PC-3 (cell line): ENCODE results near the gene LRSAM1. TPM values are rescaled to one million over a fixed set of nuclear protein-coding genes. Genes with fewer than 3 reads are reported as not detected.

Source experiments
- ATAC-seq: fragments of 200-7000 bp; cut with Tn5 transposase; 2 replicates; pipeline ENCODE4 v1.9.1; 2020; ENCODE audit warnings: mild to moderate bottlenecking, moderate library complexity
- BruUV-seq: library from RNA; stranded (reverse); fragments of 400-500 nt; replicated peaks from 2 replicates; lab custom pipeline; 2021; lab: Mats Ljungman, UMichigan
- CTCF ChIA-PET: fragments of 300-600 bp; sonication (Branson Sonifier 250); formaldehyde crosslinking; loops from one replicate; lab custom pipeline; 2022; ENCODE audit warnings: antibody characterized with exemption; lab: Charles Lee
- POLR2A ChIA-PET: fragments of 300-600 bp; sonication (Branson Sonifier 250); formaldehyde crosslinking; loops from one replicate; lab custom pipeline; 2022; ENCODE audit warnings: antibody characterized with exemption; ENCODE audit not compliant: unreplicated experiment; lab: Charles Lee
- DNase-seq: peaks from one replicate; pipeline ENCODE4 v3.0.0-alpha.2; 2015
- H2AFZ ChIP-seq: fragments of 300-600 bp; sonication (generic); 2 replicates; pipeline ENCODE4 v1.6.0; 2016; ENCODE audit warnings: antibody characterized with exemption, low read length
- H3F3A ChIP-seq: fragments of 300-600 bp; sonication (generic); one replicate; pipeline ENCODE4 v1.6.0; 2017; ENCODE audit warnings: antibody characterized with exemption, low read length, control low read depth, mild to moderate bottlenecking; ENCODE audit not compliant: unreplicated experiment
- H3K27ac ChIP-seq: fragments of 300-600 bp; sonication (generic); 2 replicates; pipeline ENCODE4 v1.5.1; 2016; ENCODE audit warnings: mild to moderate bottlenecking, low read length
- H3K27me3 ChIP-seq: fragments of 300-600 bp; sonication (generic); 2 replicates; pipeline ENCODE4 v1.6.1; 2016; ENCODE audit warnings: low read length, mixed read lengths
- H3K36me3 ChIP-seq: fragments of 300-600 bp; sonication (generic); 2 replicates; pipeline ENCODE4 v1.6.1; 2016; ENCODE audit warnings: low read depth, mixed run types, low read length, mixed read lengths
- H3K4me1 ChIP-seq: fragments of 300-600 bp; sonication (generic); 2 replicates; pipeline ENCODE4 v1.5.1; 2016; ENCODE audit warnings: low read length; ENCODE audit not compliant: insufficient read depth
- H3K4me2 ChIP-seq: fragments of 300-600 bp; sonication (generic); 2 replicates; pipeline ENCODE4 v1.6.0; 2016; ENCODE audit warnings: low read length
- H3K4me3 ChIP-seq: fragments of 300-600 bp; sonication (generic); 2 replicates; pipeline ENCODE4 v1.5.1; 2016; ENCODE audit warnings: mild to moderate bottlenecking, low read length, mixed read lengths
- H3K79me2 ChIP-seq: fragments of 300-600 bp; sonication (generic); 2 replicates; pipeline ENCODE4 v1.6.1; 2017; ENCODE audit warnings: low read length, mixed read lengths
- H3K9ac ChIP-seq: fragments of 300-600 bp; sonication (generic); 2 replicates; pipeline ENCODE4 v1.6.0; 2016; ENCODE audit warnings: mild to moderate bottlenecking, low read length
- H3K9me2 ChIP-seq: fragments of 300-600 bp; sonication (generic); replicated peaks from 2 replicates; pipeline ENCODE4 v1.6.1; 2016; ENCODE audit warnings: mixed run types, low read length, mixed read lengths
- H3K9me3 ChIP-seq: fragments of 300-600 bp; sonication (generic); 2 replicates; pipeline ENCODE4 v1.6.1; 2016; ENCODE audit warnings: low read length, mixed read lengths
- H4K20me1 ChIP-seq: fragments of 300-600 bp; sonication (generic); 2 replicates; pipeline ENCODE4 v1.6.1; 2016; ENCODE audit warnings: low read length, mixed read lengths
- EZH2 ChIP-seq: fragments of 300-600 bp; sonication (generic); IDR thresholded peaks from one replicate; pipeline ENCODE4 v1.6.1; 2017; ENCODE audit warnings: antibody characterized with exemption, mild to moderate bottlenecking, low read length; ENCODE audit not compliant: unreplicated experiment
- EZH2phosphoT487 ChIP-seq: fragments of 300-600 bp; sonication (generic); IDR thresholded peaks from 2 replicates; pipeline ENCODE4 v1.6.1; 2018; ENCODE audit warnings: mild to moderate bottlenecking, antibody characterized with exemption, low read length, borderline replicate concordance
- intact Hi-C: fragments of 100-400 bp; cut with micrococcal nuclease; formaldehyde crosslinking; loops from 2 replicates; pipeline ENCODE4 v1.9.0; 2023
- total RNA-seq: library from RNA; depleted of rRNA; stranded (reverse); fragments of >200 nt; gene quantifications from 2 replicates; pipeline ENCODE4 v1.2.3, GENCODE V29; 2014
- TF ChIP-seq, protein P1 (sequence below): fragments of 300-600 bp; sonication (generic); conservative IDR thresholded peaks from 2 replicates; pipeline ENCODE4 v1.5.1; 2017; ENCODE audit warnings: antibody characterized with exemption, low read depth, mild to moderate bottlenecking, low read length

The LRSAM1 gene
- total RNA-seq, 1 experiment from 2014 or later = 9.6 TPM

DNA sequence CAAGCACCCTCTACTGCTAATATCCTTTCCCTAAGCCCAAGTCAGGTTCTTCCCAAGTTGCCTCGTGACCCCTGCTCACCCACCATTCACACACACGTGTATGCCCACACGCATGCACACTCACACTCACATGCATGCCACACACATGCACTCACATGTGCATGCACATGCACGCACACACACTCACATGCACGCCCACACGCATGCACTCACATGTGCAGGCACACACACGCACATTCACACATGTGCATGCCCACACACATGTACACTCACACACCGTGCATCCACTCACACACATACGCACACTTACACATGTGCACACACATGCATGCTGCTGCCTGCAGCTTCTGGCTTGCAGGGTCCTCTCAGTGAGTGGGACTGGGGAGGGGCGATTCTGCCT lies 97.9 kb downstream of the LRSAM1 start:
- H3K4me2 ChIP-seq = no peak overlapping the region
- ChIA-PET POLR2A (no interaction called here), CTCF (no interaction called here)
- H3K9ac ChIP-seq = no peak overlapping the region
- peaks cover 23% of the 10 kb centered on the region for H4K20me1 ChIP-seq
- ATAC-seq (no peak), DNase-seq (no peak)
- no peaks in the 10 kb centered on the region for H3K9me3 ChIP-seq
- intact Hi-C loops = no loop called here
- H3K4me3 ChIP-seq = no peak overlapping the region
- no peak overlapping the region for H2AFZ ChIP-seq
- no peaks in the 10 kb centered on the region for H3K9me2 ChIP-seq
- no TSS peak for BruUV-seq
- TF ChIP-seq, protein P1, sequence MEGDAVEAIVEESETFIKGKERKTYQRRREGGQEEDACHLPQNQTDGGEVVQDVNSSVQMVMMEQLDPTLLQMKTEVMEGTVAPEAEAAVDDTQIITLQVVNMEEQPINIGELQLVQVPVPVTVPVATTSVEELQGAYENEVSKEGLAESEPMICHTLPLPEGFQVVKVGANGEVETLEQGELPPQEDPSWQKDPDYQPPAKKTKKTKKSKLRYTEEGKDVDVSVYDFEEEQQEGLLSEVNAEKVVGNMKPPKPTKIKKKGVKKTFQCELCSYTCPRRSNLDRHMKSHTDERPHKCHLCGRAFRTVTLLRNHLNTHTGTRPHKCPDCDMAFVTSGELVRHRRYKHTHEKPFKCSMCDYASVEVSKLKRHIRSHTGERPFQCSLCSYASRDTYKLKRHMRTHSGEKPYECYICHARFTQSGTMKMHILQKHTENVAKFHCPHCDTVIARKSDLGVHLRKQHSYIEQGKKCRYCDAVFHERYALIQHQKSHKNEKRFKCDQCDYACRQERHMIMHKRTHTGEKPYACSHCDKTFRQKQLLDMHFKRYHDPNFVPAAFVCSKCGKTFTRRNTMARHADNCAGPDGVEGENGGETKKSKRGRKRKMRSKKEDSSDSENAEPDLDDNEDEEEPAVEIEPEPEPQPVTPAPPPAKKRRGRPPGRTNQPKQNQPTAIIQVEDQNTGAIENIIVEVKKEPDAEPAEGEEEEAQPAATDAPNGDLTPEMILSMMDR = no peak
- TF ChIP-seq EZH2phosphoT487 (no peak), EZH2 (no peak)
- peaks cover 5% of the 10 kb centered on the region; the same call in 1 of the 2 replicates for H3K36me3 ChIP-seq
- no peaks in the 10 kb centered on the region for H3K27me3 ChIP-seq
- H3K4me1 ChIP-seq = peaks cover 25% of the 10 kb centered on the region
- H3K27ac ChIP-seq = no peak overlapping the region
- peaks cover 94% of the 10 kb centered on the region for H3K79me2 ChIP-seq
- H3F3A ChIP-seq = no peaks in the 10 kb centered on the region

DNA sequence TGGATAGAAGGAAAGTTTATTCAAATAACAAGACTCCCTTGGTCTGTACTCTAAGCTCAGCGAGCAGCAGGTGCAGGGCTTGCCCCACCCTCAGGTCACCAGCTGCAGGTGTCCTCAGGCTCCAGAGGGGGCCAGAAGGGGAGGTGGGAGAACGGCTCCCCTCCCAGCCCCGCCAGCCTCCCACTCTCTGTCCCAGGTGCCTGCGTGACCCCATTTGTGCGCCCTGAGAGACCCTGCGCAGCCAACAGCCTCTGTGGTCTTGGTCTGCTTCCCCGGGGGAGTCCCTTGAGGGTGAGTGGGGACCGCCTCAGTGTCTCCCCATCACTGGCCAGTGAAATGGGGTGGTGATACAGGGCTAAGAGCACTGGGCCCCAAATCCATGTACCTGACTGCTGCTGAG lies 98.4 kb downstream of the LRSAM1 start:
- intact Hi-C loops = no loop called here
- ATAC-seq (no peak), DNase-seq (no peak)
- no peak overlapping the region for H3K4me3 ChIP-seq
- peaks cover 24% of the 10 kb centered on the region for H3K4me1 ChIP-seq
- H3K9me3 ChIP-seq = no peaks in the 10 kb centered on the region
- H2AFZ ChIP-seq = no peak overlapping the region
- H3K27me3 ChIP-seq = no peaks in the 10 kb centered on the region
- no peak overlapping the region for H3K4me2 ChIP-seq
- no peaks in the 10 kb centered on the region for H3F3A ChIP-seq
- TF ChIP-seq EZH2 (no peak), EZH2phosphoT487 (no peak)
- TF ChIP-seq, protein P1 = no peak
- BruUV-seq = no TSS peak
- H3K9ac ChIP-seq = no peak overlapping the region
- H3K36me3 ChIP-seq = peaks cover 5% of the 10 kb centered on the region; the same call in 1 of the 2 replicates
- ChIA-PET POLR2A (no interaction called here), CTCF (no interaction called here)
- no peaks in the 10 kb centered on the region for H3K9me2 ChIP-seq
- no peak overlapping the region for H3K27ac ChIP-seq
- H4K20me1 ChIP-seq = peaks cover 23% of the 10 kb centered on the region
- H3K79me2 ChIP-seq = peaks cover 96% of the 10 kb centered on the region

DNA sequence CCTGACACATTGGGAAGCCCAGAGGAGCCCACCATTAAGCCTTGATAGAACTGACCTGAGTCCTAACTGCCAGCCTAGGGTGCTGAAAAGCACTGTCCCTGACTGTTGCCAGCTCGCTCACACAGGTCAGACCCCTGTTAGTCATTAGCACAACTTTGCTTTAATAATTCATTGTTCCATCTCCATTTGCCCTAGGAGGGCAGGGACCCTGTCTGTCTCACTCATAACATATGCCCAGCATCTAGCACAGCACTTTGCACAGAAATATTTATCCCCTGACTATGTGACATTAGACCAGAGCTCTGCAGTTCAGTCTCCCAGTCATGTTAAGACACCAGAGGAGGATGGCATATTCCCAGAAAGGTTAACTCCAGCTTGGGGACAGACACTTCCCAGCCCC lies 99.0 kb downstream of the LRSAM1 start:
- ChIA-PET CTCF (no interaction called here), POLR2A (no interaction called here)
- H3K36me3 ChIP-seq = peaks cover 5% of the 10 kb centered on the region; the same call in 1 of the 2 replicates
- H3K27ac ChIP-seq = no peak overlapping the region
- BruUV-seq = no TSS peak
- H3K4me3 ChIP-seq = no peak overlapping the region
- no peak for TF ChIP-seq EZH2
- no peak for TF ChIP-seq EZH2phosphoT487
- TF ChIP-seq, protein P1 = no peak
- H3K9ac ChIP-seq = no peak overlapping the region
- no peak overlapping the region for H2AFZ ChIP-seq
- H3K9me3 ChIP-seq = no peaks in the 10 kb centered on the region
- no peak overlapping the region for H3K4me2 ChIP-seq
- intact Hi-C loops = no loop called here
- peaks cover 24% of the 10 kb centered on the region for H3K4me1 ChIP-seq
- no peaks in the 10 kb centered on the region for H3F3A ChIP-seq
- no peak for DNase-seq
- H4K20me1 ChIP-seq = peaks cover 18% of the 10 kb centered on the region
- H3K79me2 ChIP-seq = peaks cover 96% of the 10 kb centered on the region
- no peaks in the 10 kb centered on the region for H3K27me3 ChIP-seq
- H3K9me2 ChIP-seq = no peaks in the 10 kb centered on the region
- ATAC-seq = no peak
